OCI-M2 (cell line): ENCODE data around the gene ATP6V0B.

ENCODE experiments used
- DNase-seq: peaks from one replicate; lab custom pipeline; 2025; ENCODE audit not compliant: unreplicated experiment; lab: John Stamatoyannopoulos, UW

The ATP6V0B gene

GRCh38 chr1:43946236-43947060, 28.3 kb upstream of the ATP6V0B start, which contains the start of gene IPO13:
Gene IPO13, plus strand, starts transcription at chr1:43946950. Its CDS starts 651 bp downstream, at chr1:43947601.
- DNase-seq, result peak; percentile 86

GRCh38 chr1:43947061-43947873, 27.5 kb upstream of the ATP6V0B start:
- DNase-seq, result no peak

GRCh38 chr1:43947874-43948437, 26.8 kb upstream of the ATP6V0B start:
- DNase-seq, result no peak

- DNase-seq, result no peak
Observed at GRCh38 chr1:43949678-43950077, 25.1 kb upstream of the ATP6V0B start.

- no peak for DNase-seq
Observed at GRCh38 chr1:43951021-43951985, 23.5 kb upstream of the ATP6V0B start.

GRCh38 chr1:43952731-43953346, 21.9 kb upstream of the ATP6V0B start:
- no peak for DNase-seq

- DNase-seq, result no peak
Observed at GRCh38 chr1:43953361-43953760, 21.4 kb upstream of the ATP6V0B start.

GRCh38 chr1:43954036-43954435, 20.7 kb upstream of the ATP6V0B start:
- DNase-seq, result no peak

- no peak for DNase-seq
Observed at GRCh38 chr1:43956234-43956633, 18.5 kb upstream of the ATP6V0B start.

GRCh38 chr1:43957407-43958040, 17.2 kb upstream of the ATP6V0B start:
- no peak for DNase-seq

- no peak for DNase-seq
Observed at GRCh38 chr1:43958351-43959255, 16.2 kb upstream of the ATP6V0B start.

- no peak for DNase-seq
Observed at GRCh38 chr1:43960798-43961197, 14.0 kb upstream of the ATP6V0B start.

GRCh38 chr1:43961692-43962091, 13.1 kb upstream of the ATP6V0B start:
- DNase-seq, result no peak

- DNase-seq, result no peak
Observed at GRCh38 chr1:43962324-43962723, 12.4 kb upstream of the ATP6V0B start.

GRCh38 chr1:43963006-43963405, 11.8 kb upstream of the ATP6V0B start:
- no peak for DNase-seq

GRCh38 chr1:43963890-43964289, 10.9 kb upstream of the ATP6V0B start:
- no peak for DNase-seq

- DNase-seq, result no peak
Observed at GRCh38 chr1:43965316-43965715, 9.4 kb upstream of the ATP6V0B start.

- DNase-seq, result no peak
Observed at GRCh38 chr1:43968348-43968948, 6.3 kb upstream of the ATP6V0B start.
